HepG2 (cell line): ENCODE data around the gene FRMD3. TPM values are rescaled to one million over a fixed set of nuclear protein-coding genes. Genes with fewer than 3 reads are reported as not detected.

Source experiments
- ATF4 ChIP-seq, 2 experiments: fragments of 450-650 bp in 1 of 2; sonication (generic) in 1 of 2; formaldehyde crosslinking; IDR thresholded peaks; 2 replicates each; pipeline versions ENCODE4 v1.5.0 to v1.8.0; 2020 to 2022; ENCODE audit warnings: mild to moderate bottlenecking in 1 of 2, missing genetic modification reagents in 1 of 2
- CERS6 ChIP-seq: sonication (generic); formaldehyde crosslinking; IDR thresholded peaks from 2 replicates; pipeline ENCODE4 v1.5.0; 2020; ENCODE audit warnings: missing genetic modification reagents
- CREB1 ChIP-seq, 2 experiments: fragments of 450-650 bp in 1 of 2; IDR thresholded peaks; 2 replicates each; pipeline ENCODE4 v1.6.1; 2016 to 2017; ENCODE audit warnings: control low read depth in 1 of 2, mild to moderate bottlenecking in 1 of 2, missing compliant biosample characterization in 1 of 2, missing genetic modification characterization in 1 of 2
- FOSL2 ChIP-seq: sonication (generic); formaldehyde crosslinking; IDR thresholded peaks from 2 replicates; pipeline ENCODE4 v1.4.0; 2020; ENCODE audit warnings: missing genetic modification reagents
- GATAD2A ChIP-seq: IDR thresholded peaks from 2 replicates; pipeline ENCODE4 v1.6.1; 2016
- HNF1B ChIP-seq: sonication (generic); formaldehyde crosslinking; IDR thresholded peaks from 2 replicates; pipeline ENCODE4 v1.5.1; 2020; ENCODE audit warnings: mild to moderate bottlenecking, moderate library complexity, missing genetic modification reagents
- HOXA5 ChIP-seq: sonication (generic); formaldehyde crosslinking; IDR thresholded peaks from 2 replicates; pipeline ENCODE4 v1.4.0; 2020; ENCODE audit warnings: missing genetic modification reagents
- JUN ChIP-seq: sonication (generic); formaldehyde crosslinking; IDR thresholded peaks from 2 replicates; pipeline ENCODE4 v1.4.0; 2020; ENCODE audit warnings: mild to moderate bottlenecking, missing genetic modification reagents
- KLF15 ChIP-seq: sonication (generic); formaldehyde crosslinking; IDR thresholded peaks from 2 replicates; pipeline ENCODE4 v1.8.1; 2023; ENCODE audit warnings: borderline replicate concordance, mild to moderate bottlenecking, inconsistent platforms, missing genetic modification reagents, mixed read lengths
- MAFF ChIP-seq: IDR thresholded peaks from 2 replicates; pipeline ENCODE4 v1.6.1; 2011; ENCODE audit warnings: low read depth, low read length, improper control_type of control experiment
- MEIS2 ChIP-seq: sonication (generic); formaldehyde crosslinking; IDR thresholded peaks from 2 replicates; pipeline ENCODE4 v1.9.0; 2021; ENCODE audit warnings: mild to moderate bottlenecking, missing genetic modification reagents
- MXD4 ChIP-seq: IDR thresholded peaks from 2 replicates; pipeline ENCODE4 v1.6.1; 2016; ENCODE audit warnings: mild to moderate bottlenecking, missing biosample characterization, missing genetic modification reagents
- NFRKB ChIP-seq: fragments of 450-650 bp; IDR thresholded peaks from 2 replicates; pipeline ENCODE4 v1.6.1; 2017
- NRL ChIP-seq: sonication (generic); formaldehyde crosslinking; IDR thresholded peaks from 2 replicates; pipeline ENCODE4 v1.5.0; 2020; ENCODE audit warnings: missing genetic modification reagents, mild to moderate bottlenecking, moderate library complexity, borderline replicate concordance
- RAD51 ChIP-seq: fragments of 450-650 bp; IDR thresholded peaks from 2 replicates; pipeline ENCODE4 v1.6.1; 2016; ENCODE audit warnings: borderline replicate concordance
- RFXANK ChIP-seq: IDR thresholded peaks from 2 replicates; pipeline ENCODE4 v1.6.1; 2016
- SCMH1 ChIP-seq: sonication (generic); formaldehyde crosslinking; IDR thresholded peaks from 2 replicates; pipeline ENCODE4 v1.9.0; 2021; ENCODE audit warnings: missing genetic modification reagents, mild to moderate bottlenecking, borderline replicate concordance
- SMC3 ChIP-seq: IDR thresholded peaks from 2 replicates; pipeline ENCODE4 v1.6.1; 2011; ENCODE audit warnings: low read length, improper control_type of control experiment
- STAG1 ChIP-seq: sonication (generic); formaldehyde crosslinking; IDR thresholded peaks from 2 replicates; pipeline ENCODE4 v1.4.0; 2020; ENCODE audit warnings: missing genetic modification reagents
- STAT5B ChIP-seq: sonication (generic); formaldehyde crosslinking; IDR thresholded peaks from 2 replicates; pipeline ENCODE4 v1.4.0; 2020; ENCODE audit warnings: missing genetic modification reagents
- TAF1 ChIP-seq: sonication (generic); formaldehyde crosslinking; IDR thresholded peaks from 2 replicates; pipeline ENCODE4 v1.4.0; 2020; ENCODE audit warnings: missing genetic modification reagents
- ZBTB1 ChIP-seq: sonication (generic); formaldehyde crosslinking; IDR thresholded peaks from 2 replicates; pipeline ENCODE4 v1.4.0; 2020; ENCODE audit warnings: missing genetic modification reagents, borderline replicate concordance
- ZFP37 ChIP-seq: sonication (generic); formaldehyde crosslinking; IDR thresholded peaks from 2 replicates; pipeline ENCODE4 v1.4.0; 2020; ENCODE audit warnings: missing genetic modification reagents, borderline replicate concordance
- ZFY ChIP-seq: sonication (generic); formaldehyde crosslinking; IDR thresholded peaks from 2 replicates; pipeline ENCODE4 v1.4.0; 2020; ENCODE audit warnings: missing genetic modification reagents
- ZMYM4 ChIP-seq: sonication (generic); formaldehyde crosslinking; IDR thresholded peaks from 2 replicates; pipeline ENCODE4 v1.8.1; 2023; ENCODE audit warnings: mild to moderate bottlenecking, missing genetic modification reagents
- ZNF30 ChIP-seq: sonication (generic); formaldehyde crosslinking; IDR thresholded peaks from 2 replicates; pipeline ENCODE4 v1.5.0; 2020; ENCODE audit warnings: mild to moderate bottlenecking, missing genetic modification reagents
- ZNF468 ChIP-seq: sonication (generic); formaldehyde crosslinking; IDR thresholded peaks from 2 replicates; pipeline ENCODE4 v1.8.0; 2022; ENCODE audit warnings: mild to moderate bottlenecking, moderate library complexity, missing genetic modification reagents
- ZNF639 ChIP-seq: conservative IDR thresholded peaks from 2 replicates; pipeline ENCODE4 v1.6.1; 2018; ENCODE audit warnings: missing genetic modification reagents
- ZNF660 ChIP-seq: sonication (generic); formaldehyde crosslinking; IDR thresholded peaks from 2 replicates; pipeline ENCODE4 v1.5.1; 2020; ENCODE audit warnings: mild to moderate bottlenecking, low read depth, missing genetic modification reagents, borderline replicate concordance
- ZNF879 ChIP-seq: sonication (generic); formaldehyde crosslinking; IDR thresholded peaks from 2 replicates; pipeline ENCODE4 v1.8.1; 2023; ENCODE audit warnings: missing genetic modification reagents
- polyA plus RNA-seq, 8 experiments: library from polyadenylated mRNA; depleted of rRNA in 3 of 8; stranded (reverse) in 7 of 8; unstranded in 1 of 8; fragments of >200 nt; fragmentation: Illumina TruSeq in 4 of 8; extraction: Trizol in 4 of 8; gene quantifications; 2 replicates each; pipeline versions ENCODE4 v1.2.1 to v1.2.3, GENCODE V29; 2011 to 2016; ENCODE audit warnings: low read depth in 4 of 8, missing spikeins in 1 of 8, mixed read lengths in 1 of 8; ENCODE audit not compliant: insufficient read depth in 1 of 8
- total RNA-seq, 5 experiments: library from RNA; depleted of rRNA; stranded (reverse); fragments of >200 nt; fragmentation: Illumina TruSeq; extraction: Trizol; gene quantifications; 2 replicates each; pipeline ENCODE4 v1.2.3, GENCODE V29; 2016; ENCODE audit warnings: low read depth in 1 of 5

The FRMD3 gene
- total and polyA plus RNA-seq, 2 of the 13 experiments (the other 11 are each of a cell fraction or from before 2014, with no cell fraction given): 3.2 to 7.7 TPM

GRCh38 chr9:83544002-83544698 is 5.9 kb upstream of the FRMD3 start (continued):
- TF ChIP-seq CREB1 (IDR thresholded peaks at IDR 0.05) (no peak), CREB1 (CRISPR knock-in tag; IDR thresholded peaks at IDR 0.05) (no peak), ZFP37 (CRISPR knock-in tag) (no peak), ZMYM4 (CRISPR knock-in tag) (peak; percentile 73), ZBTB1 (no peak), ZNF879 (CRISPR knock-in tag) (no peak), SCMH1 (no peak), MEIS2 (no peak), ZNF639 (CRISPR knock-in tag) (no peak), KLF15 (no peak), ATF4 (CRISPR knock-in tag; IDR thresholded peaks at IDR 0.05) (no peak), MXD4 (CRISPR knock-in tag) (no peak), ZNF660 (CRISPR knock-in tag) (no peak), GATAD2A (0 out of 2 replicates have a peak, but pooled peaks have one; percentile 35), CERS6 (CRISPR knock-in tag) (no peak), MAFF (peak; percentile 70; the same call in 1 of the 2 replicates), NRL (CRISPR knock-in tag) (no peak), TAF1 (CRISPR knock-in tag) (no peak), HNF1B (CRISPR knock-in tag) (no peak), FOSL2 (CRISPR knock-in tag) (no peak), RAD51 (no peak), ZNF30 (CRISPR knock-in tag) (no peak), ZFY (CRISPR knock-in tag) (no peak), STAG1 (CRISPR knock-in tag) (peak; percentile 97), SMC3 (peak; percentile 91), NFRKB (no peak), HOXA5 (no peak), RFXANK (CRISPR knock-in tag) (no peak), ZNF468 (CRISPR knock-in tag) (no peak), STAT5B (CRISPR knock-in tag) (no peak), JUN (CRISPR knock-in tag) (no peak)
